Right lobe of liver (tissue), 6 donors: Measurements from ENCODE around the gene RAB11FIP3. TPM values are rescaled to one million over a fixed set of nuclear protein-coding genes. Genes with fewer than 3 reads are reported as not detected.

Experiments
- ATAC-seq, 4 donors: fragments of 200-7000 bp; cut with Tn5 transposase; one replicate each; pipeline ENCODE4 v1.9.1; 2020; ENCODE audit warnings: mild to moderate bottlenecking in 4 of 4, moderate library complexity in 4 of 4
- DNase-seq, 3 donors: peaks; one replicate each; pipeline ENCODE4 v3.0.0-alpha.2; 2020
- H3K27ac ChIP-seq, 3 donors: fragments of 200-600 bp; one replicate each; pipeline ENCODE4 v1.8.0; 2022
- H3K27me3 ChIP-seq, 2 donors: fragments of 200-600 bp; one replicate each; pipeline ENCODE4 v1.8.0; 2022
- H3K36me3 ChIP-seq, 4 donors: fragments of 200-600 bp; sonication (generic) in 1 of 4; one replicate each; pipeline versions ENCODE4 v1.5.1 to v1.8.0; 2017 to 2022; ENCODE audit warnings: control low read depth in 1 of 4
- H3K4me1 ChIP-seq, 4 donors: fragments of 200-600 bp; sonication (generic) in 1 of 4; one replicate each; pipeline versions ENCODE4 v1.5.1 to v1.8.0; 2017 to 2022; ENCODE audit warnings: control low read depth in 1 of 4
- H3K4me3 ChIP-seq, 3 donors: fragments of 200-600 bp; one replicate each; pipeline ENCODE4 v1.8.0; 2022
- H3K9me3 ChIP-seq, 4 donors: fragments of 200-600 bp; sonication (generic) in 1 of 4; one replicate each; pipeline versions ENCODE4 v1.5.1 to v1.8.0; 2017 to 2022; ENCODE audit warnings: control low read depth in 1 of 4
- CTCF ChIP-seq, 4 donors: fragments of 200-600 bp in 3 of 4; fragments of 450-650 bp in 1 of 4; IDR thresholded peaks; one replicate each; pipeline versions ENCODE4 v1.5.1 to v1.8.0; 2016 to 2022; ENCODE audit warnings: antibody characterized with exemption in 4 of 4, mild to moderate bottlenecking in 2 of 4
- POLR2A ChIP-seq: fragments of 450-650 bp; IDR thresholded peaks from one replicate; pipeline ENCODE4 v1.6.1; 2017; ENCODE audit warnings: antibody characterized with exemption, mild to moderate bottlenecking
- WGBS: methylation state at CpG from one replicate; pipeline ENCODE4 v1.1.6; 2018; ENCODE audit warnings: low coverage, low lambda C conversion rate; ENCODE audit not compliant: insufficient coverage; ENCODE audit errors: missing lambda C conversion rate; 5-methylcytosine and 5-hydroxymethylcytosine counted together
- intact Hi-C, 2 donors: fragments of 100-400 bp; cut with DNase I; formaldehyde crosslinking; loops; one replicate each; pipeline versions ENCODE4 v1.11.2 to v1.14.1; 2022
- total RNA-seq, 6 experiments: library from RNA; depleted of rRNA in 2 of 6; stranded (reverse); fragments of >200 nt in 2 of 6; fragmentation: NEBNext Ultra II Directional in 3 of 6; extraction: Animal tissue kit (Norgen Biotek cat#: 25700) in 3 of 6; gene quantifications; one replicate each; pipeline versions ENCODE4 v1.1.0 to v1.2.4, GENCODE V29; 2016 to 2023
- donor health status: DM: no; HTN: yes; CAD: no.
- donor health status: DM: no; HTN: no; CAD: no.
- donor health status: DM: no; HTN: no; CAD: no.
- donor health status: DM: no; HTN: yes; CAD: no.
- donor health status: DM: no; HTN: yes; CAD: no.

The RAB11FIP3 gene
- total RNA-seq, 6 experiments from 2014 or later = 19.5 to 38.3 (median 25.5) TPM

- no CpG with 5 or more reads among the region's 17 CpGs for whole genome bisulfite sequencing
- no peak for TF ChIP-seq POLR2A
- TF ChIP-seq CTCF (IDR thresholded peaks at IDR 0.05) = no peak
- ATAC-seq = no peak
- H3K9me3 ChIP-seq = no peaks in the 10 kb centered on the region
- peaks cover 0 to 29% (median 11%) of the 10 kb centered on the region in 4 donors for H3K4me1 ChIP-seq
- no peaks in the 10 kb centered on the region for H3K27me3 ChIP-seq
- no peaks in the 10 kb centered on the region for H3K36me3 ChIP-seq
- H3K27ac ChIP-seq = no peak overlapping the region
- intact Hi-C loops = no loop called here
- DNase-seq = no peak
- no peak overlapping the region for H3K4me3 ChIP-seq
These were observed 111.3 kb downstream of the RAB11FIP3 start for GRCh38 chr16:536746-537145.

- intact Hi-C loops = no loop called here
- H3K4me1 ChIP-seq = peaks cover 0 to 32% (median 11%) of the 10 kb centered on the region in 4 donors
- ATAC-seq = no peak
- no peak overlapping the region for H3K27ac ChIP-seq
- no peaks in the 10 kb centered on the region for H3K36me3 ChIP-seq
- no peak for DNase-seq
- H3K9me3 ChIP-seq = no peaks in the 10 kb centered on the region
- WGBS = 92% methylated on average over 20 of the region's 60 CpGs
- no peaks in the 10 kb centered on the region for H3K27me3 ChIP-seq
- no peak overlapping the region for H3K4me3 ChIP-seq
- TF ChIP-seq CTCF (IDR thresholded peaks at IDR 0.05) = no peak
- TF ChIP-seq POLR2A = no peak
These were observed 112.2 kb downstream of the RAB11FIP3 start for GRCh38 chr16:537415-538335.

- H3K27me3 ChIP-seq = no peaks in the 10 kb centered on the region
- H3K9me3 ChIP-seq = no peaks in the 10 kb centered on the region
- peaks cover 0 to 24% (median 9%) of the 10 kb centered on the region in 4 donors for H3K4me1 ChIP-seq
- H3K4me3 ChIP-seq = no peak overlapping the region
- no peak for TF ChIP-seq POLR2A
- TF ChIP-seq CTCF (IDR thresholded peaks at IDR 0.05) = no peak
- H3K27ac ChIP-seq = no peak overlapping the region
- intact Hi-C loops = no loop called here
- DNase-seq = no peak
- H3K36me3 ChIP-seq = no peaks in the 10 kb centered on the region
- no peak for ATAC-seq
- 40% methylated on average over 1 of the region's 34 CpGs for WGBS
These were observed 114.6 kb downstream of the RAB11FIP3 start for GRCh38 chr16:539901-540530.

GRCh38 chr16:540645-541340 lies 115.3 kb downstream of the RAB11FIP3 start:
- no peak for DNase-seq
- WGBS = 63% methylated on average over 3 of the region's 29 CpGs
- TF ChIP-seq POLR2A (no peak), CTCF (IDR thresholded peaks at IDR 0.05) (no peak)
- peaks cover 0 to 18% (median 5%) of the 10 kb centered on the region in 4 donors for H3K4me1 ChIP-seq
- H3K36me3 ChIP-seq = no peaks in the 10 kb centered on the region
- no peaks in the 10 kb centered on the region for H3K9me3 ChIP-seq
- no peak overlapping the region for H3K4me3 ChIP-seq
- intact Hi-C loops = no loop called here
- H3K27ac ChIP-seq = no peak overlapping the region
- ATAC-seq = no peak
- H3K27me3 ChIP-seq = no peaks in the 10 kb centered on the region
